K562 (cell line): ENCODE measurements around the gene NIPBL. TPM values are rescaled to one million over a fixed set of nuclear protein-coding genes. Genes with fewer than 3 reads are reported as not detected.
A peak's percentile ranks its signal among the peaks of the same experiment; 100 is the strongest.

Experiments used
- HDAC6 ChIP-seq: IDR thresholded peaks from 2 replicates; pipeline ENCODE4 v1.6.1; 2012; ENCODE audit warnings: low read depth, mild to moderate bottlenecking, control low read depth, inconsistent platforms, low read length, moderate library complexity
- IFI16 ChIP-seq: fragments of 250-450 bp; sonication (Bioruptor Pico); IDR thresholded peaks from 2 replicates; pipeline ENCODE4 v2.1.2; 2022; ENCODE audit warnings: mild to moderate bottlenecking, inconsistent platforms
- JUND ChIP-seq, 2 experiments: IDR thresholded peaks; 2 replicates in 1 of 2; 3 replicates in 1 of 2; pipeline ENCODE4 v1.6.1; 2011; ENCODE audit warnings: borderline replicate concordance in 2 of 2, low read depth in 2 of 2, low read length in 2 of 2, improper control_type of control experiment in 1 of 2, missing biosample characterization in 1 of 2, missing genetic modification characterization in 1 of 2, missing genetic modification reagents in 1 of 2
- MBD1 ChIP-seq: fragments of 250-450 bp; sonication (Bioruptor Pico); IDR thresholded peaks from 2 replicates; pipeline ENCODE4 v1.8.0; 2022; ENCODE audit warnings: inconsistent platforms
- MEF2D ChIP-seq: conservative IDR thresholded peaks from 2 replicates; pipeline ENCODE4 v1.6.1; 2016; ENCODE audit warnings: low read depth, missing genetic modification characterization, missing compliant biosample characterization
- PHTF2 ChIP-seq: fragments of 250-450 bp; sonication (Bioruptor Pico); IDR thresholded peaks from 2 replicates; pipeline ENCODE4 v1.5.0; 2021; ENCODE audit warnings: mild to moderate bottlenecking
- SMARCE1 ChIP-seq: fragments of 450-650 bp; IDR thresholded peaks from 2 replicates; pipeline ENCODE4 v1.7.1; 2016; ENCODE audit warnings: mild to moderate bottlenecking
- SRSF1 ChIP-seq: fragments of 200-400 bp; formaldehyde crosslinking; IDR thresholded peaks from 2 replicates; pipeline ENCODE4 v1.6.1; 2017; ENCODE audit warnings: mild to moderate bottlenecking, low read depth, low read length, moderate library complexity
- polyA plus RNA-seq, 8 experiments: library from polyadenylated mRNA; depleted of rRNA in 4 of 8; stranded (reverse) in 5 of 8; unstranded in 3 of 8; fragments of >200 nt; fragmentation: Nextera tagmentation in 2 of 8; fragmentation: Illumina TruSeq in 1 of 8; extraction: Ambion mirVana in 2 of 8; extraction: Trizol in 1 of 8; gene quantifications; 2 replicates each; pipeline versions ENCODE4 v1.2.1 to v1.2.3, GENCODE V29; 2011 to 2014; ENCODE audit warnings: inconsistent platforms in 1 of 8, missing spikeins in 1 of 8
- total RNA-seq, 7 experiments: library from RNA; depleted of rRNA in 6 of 7; stranded (reverse); fragments of >200 nt in 6 of 7; fragmentation: Illumina TruSeq in 2 of 7; extraction: Trizol in 2 of 7; gene quantifications; 2 replicates each; pipeline versions ENCODE4 v1.2.1 to v1.2.3, GENCODE V29; 2011 to 2021; ENCODE audit warnings: low replicate concordance in 1 of 7
- TF ChIP-seq, protein P1 (sequence below): fragments of 250-450 bp; sonication (Bioruptor Pico); IDR thresholded peaks from 2 replicates; pipeline ENCODE4 v1.4.0; 2020
- TF ChIP-seq, protein P2 (sequence below): fragments of 250-450 bp; sonication (Bioruptor Pico); IDR thresholded peaks from 2 replicates; pipeline ENCODE4 v1.8.0; 2021; ENCODE audit warnings: moderate library complexity, mild to moderate bottlenecking, inconsistent platforms
- TF ChIP-seq, protein P3 (sequence below): fragments of 250-450 bp; sonication (Bioruptor Pico); IDR thresholded peaks from 2 replicates; pipeline ENCODE4 v1.4.0; 2020

Gene NIPBL
- total and polyA plus RNA-seq, 9 of the 15 experiments (the other 6 are each of a cell fraction or from before 2014, with no cell fraction given), result 12.9 to 56.7 (median 38.9) TPM

DNA sequence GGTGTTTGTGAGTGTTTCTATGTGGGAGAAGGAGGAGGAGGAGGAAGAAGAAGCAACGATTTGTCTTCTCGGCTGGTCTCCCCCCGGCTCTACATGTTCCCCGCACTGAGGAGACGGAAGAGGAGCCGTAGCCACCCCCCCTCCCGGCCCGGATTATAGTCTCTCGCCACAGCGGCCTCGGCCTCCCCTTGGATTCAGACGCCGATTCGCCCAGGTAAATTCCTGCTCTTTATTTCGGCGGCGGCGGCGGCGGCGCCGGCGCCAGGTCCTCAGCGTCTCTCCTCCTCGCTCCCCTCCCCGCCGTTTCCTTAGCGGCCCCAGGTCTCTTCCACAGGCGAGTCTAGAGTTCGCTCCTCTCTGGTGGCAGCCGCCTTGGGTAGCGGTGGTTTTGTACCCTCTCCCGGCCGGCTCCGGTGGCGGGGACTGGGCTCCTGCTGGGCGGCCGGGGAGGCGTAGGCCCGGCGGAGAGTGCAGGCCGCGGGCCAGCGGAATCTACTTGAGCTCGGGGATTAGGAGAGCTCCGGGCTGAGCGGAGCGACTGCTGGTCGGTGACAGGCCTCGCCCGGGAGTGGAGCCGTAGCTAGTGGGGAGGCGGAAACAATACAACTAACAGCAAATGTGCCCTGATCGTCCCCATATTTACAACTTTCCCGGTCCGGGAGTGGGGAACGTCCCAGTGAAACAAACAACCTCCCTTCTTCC lies 547 bp downstream of the NIPBL start (continued):
- TF ChIP-seq SMARCE1 (0 out of 2 replicates have a peak, but pooled peaks have one; percentile 11), HDAC6 (no peak), JUND (IDR thresholded peaks at IDR 0.05; ENCODE audit: borderline replicate concordance, low read depth, low read length) (no peak), JUND (tag; IDR thresholded peaks at IDR 0.05; ENCODE audit: borderline replicate concordance, low read depth, low read length) (no peak), PHTF2 (no peak), IFI16 (CRISPR knock-in tag) (no peak), MEF2D (no peak), MBD1 (CRISPR knock-in tag) (no peak), SRSF1 (0 out of 2 replicates have a peak, but pooled peaks have one; percentile 61)
- TF ChIP-seq, protein P1, sequence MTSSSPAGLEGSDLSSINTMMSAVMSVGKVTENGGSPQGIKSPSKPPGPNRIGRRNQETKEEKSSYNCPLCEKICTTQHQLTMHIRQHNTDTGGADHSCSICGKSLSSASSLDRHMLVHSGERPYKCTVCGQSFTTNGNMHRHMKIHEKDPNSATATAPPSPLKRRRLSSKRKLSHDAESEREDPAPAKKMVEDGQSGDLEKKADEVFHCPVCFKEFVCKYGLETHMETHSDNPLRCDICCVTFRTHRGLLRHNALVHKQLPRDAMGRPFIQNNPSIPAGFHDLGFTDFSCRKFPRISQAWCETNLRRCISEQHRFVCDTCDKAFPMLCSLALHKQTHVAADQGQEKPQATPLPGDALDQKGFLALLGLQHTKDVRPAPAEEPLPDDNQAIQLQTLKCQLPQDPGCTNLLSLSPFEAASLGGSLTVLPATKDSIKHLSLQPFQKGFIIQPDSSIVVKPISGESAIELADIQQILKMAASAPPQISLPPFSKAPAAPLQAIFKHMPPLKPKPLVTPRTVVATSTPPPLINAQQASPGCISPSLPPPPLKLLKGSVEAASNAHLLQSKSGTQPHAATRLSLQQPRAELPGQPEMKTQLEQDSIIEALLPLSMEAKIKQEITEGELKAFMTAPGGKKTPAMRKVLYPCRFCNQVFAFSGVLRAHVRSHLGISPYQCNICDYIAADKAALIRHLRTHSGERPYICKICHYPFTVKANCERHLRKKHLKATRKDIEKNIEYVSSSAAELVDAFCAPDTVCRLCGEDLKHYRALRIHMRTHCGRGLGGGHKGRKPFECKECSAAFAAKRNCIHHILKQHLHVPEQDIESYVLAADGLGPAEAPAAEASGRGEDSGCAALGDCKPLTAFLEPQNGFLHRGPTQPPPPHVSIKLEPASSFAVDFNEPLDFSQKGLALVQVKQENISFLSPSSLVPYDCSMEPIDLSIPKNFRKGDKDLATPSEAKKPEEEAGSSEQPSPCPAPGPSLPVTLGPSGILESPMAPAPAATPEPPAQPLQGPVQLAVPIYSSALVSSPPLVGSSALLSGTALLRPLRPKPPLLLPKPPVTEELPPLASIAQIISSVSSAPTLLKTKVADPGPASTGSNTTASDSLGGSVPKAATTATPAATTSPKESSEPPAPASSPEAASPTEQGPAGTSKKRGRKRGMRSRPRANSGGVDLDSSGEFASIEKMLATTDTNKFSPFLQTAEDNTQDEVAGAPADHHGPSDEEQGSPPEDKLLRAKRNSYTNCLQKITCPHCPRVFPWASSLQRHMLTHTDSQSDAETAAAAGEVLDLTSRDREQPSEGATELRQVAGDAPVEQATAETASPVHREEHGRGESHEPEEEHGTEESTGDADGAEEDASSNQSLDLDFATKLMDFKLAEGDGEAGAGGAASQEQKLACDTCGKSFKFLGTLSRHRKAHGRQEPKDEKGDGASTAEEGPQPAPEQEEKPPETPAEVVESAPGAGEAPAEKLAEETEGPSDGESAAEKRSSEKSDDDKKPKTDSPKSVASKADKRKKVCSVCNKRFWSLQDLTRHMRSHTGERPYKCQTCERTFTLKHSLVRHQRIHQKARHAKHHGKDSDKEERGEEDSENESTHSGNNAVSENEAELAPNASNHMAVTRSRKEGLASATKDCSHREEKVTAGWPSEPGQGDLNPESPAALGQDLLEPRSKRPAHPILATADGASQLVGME (CRISPR knock-in tag), result peak; percentile 55; the same call in 1 of the 2 replicates
- TF ChIP-seq, protein P2, sequence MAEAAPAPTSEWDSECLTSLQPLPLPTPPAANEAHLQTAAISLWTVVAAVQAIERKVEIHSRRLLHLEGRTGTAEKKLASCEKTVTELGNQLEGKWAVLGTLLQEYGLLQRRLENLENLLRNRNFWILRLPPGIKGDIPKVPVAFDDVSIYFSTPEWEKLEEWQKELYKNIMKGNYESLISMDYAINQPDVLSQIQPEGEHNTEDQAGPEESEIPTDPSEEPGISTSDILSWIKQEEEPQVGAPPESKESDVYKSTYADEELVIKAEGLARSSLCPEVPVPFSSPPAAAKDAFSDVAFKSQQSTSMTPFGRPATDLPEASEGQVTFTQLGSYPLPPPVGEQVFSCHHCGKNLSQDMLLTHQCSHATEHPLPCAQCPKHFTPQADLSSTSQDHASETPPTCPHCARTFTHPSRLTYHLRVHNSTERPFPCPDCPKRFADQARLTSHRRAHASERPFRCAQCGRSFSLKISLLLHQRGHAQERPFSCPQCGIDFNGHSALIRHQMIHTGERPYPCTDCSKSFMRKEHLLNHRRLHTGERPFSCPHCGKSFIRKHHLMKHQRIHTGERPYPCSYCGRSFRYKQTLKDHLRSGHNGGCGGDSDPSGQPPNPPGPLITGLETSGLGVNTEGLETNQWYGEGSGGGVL (CRISPR knock-in tag), result no peak
- TF ChIP-seq, protein P3, sequence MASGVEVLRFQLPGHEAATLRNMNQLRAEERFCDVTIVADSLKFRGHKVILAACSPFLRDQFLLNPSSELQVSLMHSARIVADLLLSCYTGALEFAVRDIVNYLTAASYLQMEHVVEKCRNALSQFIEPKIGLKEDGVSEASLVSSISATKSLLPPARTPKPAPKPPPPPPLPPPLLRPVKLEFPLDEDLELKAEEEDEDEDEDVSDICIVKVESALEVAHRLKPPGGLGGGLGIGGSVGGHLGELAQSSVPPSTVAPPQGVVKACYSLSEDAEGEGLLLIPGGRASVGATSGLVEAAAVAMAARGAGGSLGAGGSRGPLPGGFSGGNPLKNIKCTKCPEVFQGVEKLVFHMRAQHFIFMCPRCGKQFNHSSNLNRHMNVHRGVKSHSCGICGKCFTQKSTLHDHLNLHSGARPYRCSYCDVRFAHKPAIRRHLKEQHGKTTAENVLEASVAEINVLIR, result no peak
